Iris pigment epithelial cell (primary cell): ENCODE results near the gene GLYAT.
"Not testable (repeated sequence)": the region's sequence is repeated elsewhere in the genome, so short reads cannot be mapped to it uniquely, and the experiment has no call there.

Source experiments
- DNase-seq: peaks from one replicate; pipeline ENCODE4 v3.0.0-alpha.2; 2011; ENCODE audit warnings: low read depth

The GLYAT gene

DNA sequence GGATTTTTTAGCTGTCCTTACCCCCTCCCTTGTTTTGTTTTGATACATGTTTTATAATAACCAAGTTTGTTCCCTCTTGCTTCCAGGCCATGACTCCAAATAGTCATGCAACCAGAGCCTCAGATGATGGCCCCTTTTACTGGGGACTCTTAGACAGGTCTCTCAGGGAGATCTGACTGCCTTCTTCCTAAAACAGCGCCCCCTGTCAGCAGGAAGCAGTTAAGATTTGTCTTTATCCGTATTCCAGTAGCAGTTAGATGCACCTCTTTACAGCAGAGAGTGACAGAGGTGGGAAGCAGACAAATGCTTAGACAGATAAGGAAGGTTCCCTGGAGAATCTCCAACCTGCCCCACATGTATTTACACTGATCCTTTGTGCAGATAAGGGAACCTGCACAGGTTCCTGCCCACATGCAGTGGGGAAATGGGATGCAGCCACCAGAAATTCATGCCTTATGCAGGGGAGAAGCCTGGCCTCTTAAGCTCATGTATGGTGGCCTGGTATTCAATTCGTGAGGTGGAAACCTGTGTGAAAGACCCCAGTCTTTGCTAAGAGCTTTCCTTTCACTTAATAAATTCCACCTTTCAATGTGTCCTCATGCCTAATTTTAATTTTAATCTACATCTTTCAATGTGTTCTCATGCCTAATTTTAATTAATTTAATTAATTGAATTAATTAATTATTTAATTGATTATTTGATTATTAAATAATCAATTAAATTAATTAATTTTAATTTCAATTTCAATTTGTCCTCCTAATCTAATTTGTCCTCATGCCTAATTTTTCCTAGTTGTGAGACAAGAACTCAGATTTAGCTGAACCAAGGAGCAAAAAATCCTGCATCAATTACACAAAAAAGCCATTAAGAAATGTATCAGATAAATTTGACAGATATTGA is 11.5 kb upstream of the GLYAT start:
- no peak for DNase-seq

DNA sequence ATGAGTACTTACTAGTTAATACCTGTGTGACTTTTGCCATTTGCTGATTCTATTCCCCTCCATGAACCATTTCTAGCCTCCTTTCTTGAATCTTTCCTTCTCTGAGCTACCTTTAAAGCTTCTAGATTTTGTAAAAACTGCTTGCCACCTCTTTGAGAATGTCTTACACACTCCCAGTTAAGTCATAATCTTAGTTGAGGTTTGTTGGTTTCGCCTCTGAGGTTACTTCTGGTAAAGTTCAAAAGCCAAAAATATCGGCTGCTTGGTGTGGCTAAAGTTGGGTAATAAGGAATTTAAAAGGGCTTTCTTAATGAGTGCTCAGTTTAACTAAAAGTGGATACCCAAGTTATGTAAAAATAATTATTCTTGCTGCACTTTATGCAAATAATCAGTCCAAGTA is 10.4 kb upstream of the GLYAT start:
- DNase-seq: no peak

DNA sequence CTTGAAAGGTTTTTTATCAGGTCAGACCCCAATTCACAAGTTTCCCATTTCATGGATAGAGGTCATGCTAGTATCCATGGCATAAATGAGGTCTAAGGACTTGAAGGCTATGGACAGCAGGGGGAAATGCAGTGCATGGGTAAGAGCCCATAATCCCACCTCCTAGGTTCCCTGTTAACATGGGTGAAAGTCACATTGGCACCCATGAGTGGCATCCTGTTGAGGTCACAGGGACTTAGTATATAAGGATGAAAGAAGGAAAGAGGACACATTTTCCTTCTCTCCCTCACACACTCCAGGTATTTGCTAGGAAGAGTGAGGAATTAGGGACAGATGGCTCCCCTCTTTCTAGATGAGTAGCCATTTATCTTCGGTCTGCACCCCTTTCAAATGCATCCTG is 9.4 kb upstream of the GLYAT start:
- no peak for DNase-seq

DNA sequence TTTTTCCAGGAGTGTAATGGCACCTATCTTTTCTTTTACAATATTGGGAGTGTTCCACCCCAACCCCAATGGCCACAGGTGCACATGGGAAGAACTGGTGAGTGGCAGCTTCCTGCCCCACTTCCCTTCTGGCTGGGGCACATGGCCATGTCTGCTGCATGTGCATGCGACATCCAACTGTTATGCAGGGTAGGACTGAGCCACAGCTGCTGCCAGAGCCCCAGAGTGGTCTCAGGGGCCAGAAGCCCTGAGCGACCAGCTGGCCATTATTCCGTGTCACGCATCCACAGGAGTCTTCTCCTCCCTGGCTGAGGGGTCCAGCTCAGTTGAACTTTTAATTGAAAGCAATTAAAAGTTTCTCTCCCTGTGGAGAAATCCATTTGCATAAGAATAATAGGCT is 8.7 kb upstream of the GLYAT start:
- DNase-seq: no peak

DNA sequence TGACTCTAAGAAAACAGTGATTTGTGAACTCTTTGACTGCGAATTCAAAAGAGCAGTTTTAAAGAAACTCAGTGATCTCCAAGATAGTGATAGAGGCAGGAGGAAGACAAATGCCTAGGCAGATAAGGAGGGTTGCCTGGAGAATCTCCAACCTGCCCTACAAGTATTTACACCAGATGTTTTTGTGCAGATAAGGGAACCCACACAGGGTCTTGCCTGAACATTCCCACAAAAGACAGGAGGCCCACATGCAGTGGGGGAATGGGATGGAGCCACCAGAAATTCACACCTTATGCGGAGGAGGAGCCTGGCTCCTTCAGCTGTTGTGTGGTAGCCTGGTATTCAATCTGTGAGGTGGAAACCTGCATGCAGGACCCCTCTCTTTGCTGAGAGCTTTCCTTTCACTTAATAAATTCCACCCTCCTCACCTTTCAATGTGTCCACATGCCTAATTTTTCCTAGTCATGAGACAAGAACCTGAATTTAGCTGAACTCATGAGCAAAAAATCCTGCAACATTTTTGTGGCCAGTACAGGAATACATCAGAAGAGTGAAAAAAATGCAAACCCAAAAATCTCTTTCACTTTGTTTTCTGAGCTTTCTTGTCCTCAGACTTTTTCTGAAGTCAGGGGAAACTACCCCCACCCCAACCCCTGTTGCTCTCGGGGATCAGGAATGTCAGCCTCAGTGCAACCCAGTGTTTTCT is 8.1 kb upstream of the GLYAT start:
- peak; percentile 1 for DNase-seq

DNA sequence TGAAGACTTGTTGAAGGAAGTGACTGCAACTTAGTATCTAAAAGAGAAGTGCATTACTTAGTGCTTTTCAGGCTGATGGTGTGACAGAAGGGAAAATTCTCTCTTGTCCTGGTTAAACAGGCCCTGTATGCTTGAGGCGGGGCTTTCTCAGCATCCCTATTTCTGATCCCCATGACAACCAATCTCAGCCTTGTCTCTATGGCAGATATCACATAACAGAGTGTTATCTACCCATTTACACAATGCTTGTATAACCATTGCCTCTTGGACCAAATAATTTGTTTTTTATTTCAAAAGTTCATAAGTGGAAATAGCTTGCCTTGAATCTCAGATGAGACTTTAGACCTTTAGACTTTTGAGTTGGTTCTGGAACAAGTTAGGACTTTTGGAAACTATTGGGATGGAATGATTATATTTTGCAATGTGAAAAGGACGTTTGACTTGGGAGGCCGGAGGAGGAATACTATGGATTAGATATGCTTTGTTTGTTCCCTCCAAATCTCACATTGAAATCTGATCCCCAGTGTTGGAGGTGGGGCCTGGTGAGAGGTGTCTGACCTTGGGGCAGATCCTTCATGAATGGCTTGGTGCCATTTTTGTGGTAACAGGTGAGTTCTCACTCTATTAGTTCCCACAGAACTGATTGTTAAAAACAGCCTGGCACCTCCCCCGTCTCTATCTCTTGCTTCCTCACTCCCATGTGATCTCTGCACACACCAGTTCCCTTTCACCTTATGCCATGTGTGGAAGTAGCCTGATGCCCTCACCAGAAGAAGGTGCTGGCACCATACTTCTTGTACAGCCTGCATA is 3.1 kb upstream of the GLYAT start:
- DNase-seq: no peak

DNA sequence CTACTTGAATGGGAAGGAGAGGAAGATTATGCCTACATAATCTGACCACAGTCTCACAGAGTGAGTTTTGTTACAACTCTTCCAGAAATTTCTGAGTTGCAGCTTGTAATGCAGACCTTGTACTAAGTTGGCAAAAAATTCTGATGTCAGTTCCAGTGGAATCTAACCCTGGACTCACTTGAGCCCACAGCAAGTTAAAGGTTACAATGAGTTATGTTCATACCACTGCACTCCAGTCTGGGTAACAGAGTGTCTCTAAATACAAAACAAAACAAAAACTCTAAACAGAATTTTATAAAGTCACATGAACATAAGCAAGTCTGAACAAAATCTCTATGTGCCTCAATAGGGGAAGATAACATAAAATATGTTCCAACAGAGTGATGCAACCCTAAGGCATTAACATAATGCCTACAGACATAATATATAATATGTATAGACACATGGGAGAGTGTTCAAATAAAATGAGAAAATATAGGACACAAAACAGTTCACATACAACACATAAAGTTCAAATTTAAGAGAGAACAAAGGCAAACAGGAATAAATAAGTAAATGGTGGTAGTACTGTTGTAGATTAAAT is 1.1 kb downstream of the GLYAT start:
- no peak for DNase-seq

DNA sequence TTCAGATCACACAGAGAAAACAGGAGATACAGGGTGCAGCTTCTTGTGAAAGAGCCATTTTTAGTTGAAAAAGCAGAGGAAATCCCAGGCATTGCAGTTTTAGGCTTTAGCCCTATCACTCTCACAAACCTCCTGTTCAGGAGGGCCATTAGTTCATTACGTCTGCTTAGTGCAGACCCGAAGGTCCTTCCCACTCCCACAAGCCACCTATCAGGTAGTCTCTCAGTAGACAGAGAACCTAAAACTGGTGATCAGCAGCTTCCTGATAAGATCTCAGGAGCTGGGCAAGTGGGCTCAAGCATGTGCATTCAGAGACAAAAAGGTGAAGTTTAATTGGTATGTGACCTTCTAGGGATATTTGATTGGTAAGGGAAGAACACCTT is 4.3 kb downstream of the GLYAT start:
- DNase-seq: no peak

DNA sequence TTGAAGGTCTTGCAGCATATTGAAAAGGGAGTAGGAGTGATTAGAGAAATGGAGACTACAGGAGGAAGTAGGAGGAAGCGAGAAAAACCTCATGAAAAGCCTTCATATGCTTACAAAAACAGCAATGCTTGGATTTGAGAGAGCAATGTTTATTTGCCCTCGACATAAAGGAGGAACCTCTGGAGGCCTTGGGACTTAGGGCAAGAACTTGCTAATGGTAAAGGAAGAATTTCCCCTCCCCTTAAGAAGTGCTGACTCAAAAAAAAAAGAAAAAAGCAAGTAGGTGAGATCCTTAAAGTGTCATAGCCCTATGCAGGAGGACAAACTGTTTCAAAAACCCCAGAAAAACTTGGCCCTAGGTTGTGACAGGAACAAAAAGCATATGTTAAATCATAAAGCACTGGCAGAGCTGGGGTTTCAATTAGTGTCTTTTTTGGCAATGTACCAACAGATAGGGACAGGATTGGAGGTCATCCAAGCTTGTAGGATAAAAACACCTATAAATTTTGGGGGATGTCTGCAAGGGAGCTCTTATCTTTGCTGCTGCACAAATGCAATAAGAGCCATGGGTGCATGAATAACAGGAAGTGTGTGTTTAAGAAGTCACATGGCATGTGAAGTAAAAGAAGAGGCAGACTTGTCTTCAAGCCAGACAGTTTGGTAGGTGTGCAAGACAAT is 4.9 kb downstream of the GLYAT start:
- DNase-seq: no peak

DNA sequence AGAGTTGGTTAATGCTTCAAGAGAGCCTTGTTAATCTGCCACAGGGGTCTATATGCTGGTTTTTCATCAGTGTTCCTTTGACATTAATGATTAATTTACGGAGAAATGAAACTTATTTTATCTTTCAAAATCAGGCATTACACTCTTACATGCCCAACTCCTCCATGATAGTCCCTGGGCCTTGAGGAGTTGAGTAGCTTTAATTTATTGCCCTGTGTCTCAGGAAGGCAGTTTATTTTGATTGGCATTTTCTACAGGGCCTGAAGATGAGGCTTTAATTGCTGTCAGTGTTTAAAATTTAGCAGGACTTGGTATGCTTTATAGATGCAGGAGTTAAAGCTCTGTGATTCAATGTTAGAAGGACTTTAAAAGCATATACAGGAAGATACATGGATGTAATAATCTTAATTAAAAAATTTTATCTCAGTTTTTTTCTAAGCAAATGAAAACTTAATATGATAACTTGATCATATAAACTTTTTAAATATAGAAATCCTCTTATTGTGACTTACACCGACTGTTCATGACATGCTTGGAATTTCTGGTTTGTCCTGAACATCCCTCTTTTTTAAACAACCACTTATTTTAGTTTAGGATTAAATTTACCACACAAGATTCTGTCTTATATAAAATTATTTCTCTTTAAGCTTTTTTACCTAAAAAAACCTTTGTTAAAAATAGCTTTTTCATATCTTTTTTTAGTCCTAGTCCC is 12.2 kb downstream of the GLYAT start:
- no peak for DNase-seq

DNA sequence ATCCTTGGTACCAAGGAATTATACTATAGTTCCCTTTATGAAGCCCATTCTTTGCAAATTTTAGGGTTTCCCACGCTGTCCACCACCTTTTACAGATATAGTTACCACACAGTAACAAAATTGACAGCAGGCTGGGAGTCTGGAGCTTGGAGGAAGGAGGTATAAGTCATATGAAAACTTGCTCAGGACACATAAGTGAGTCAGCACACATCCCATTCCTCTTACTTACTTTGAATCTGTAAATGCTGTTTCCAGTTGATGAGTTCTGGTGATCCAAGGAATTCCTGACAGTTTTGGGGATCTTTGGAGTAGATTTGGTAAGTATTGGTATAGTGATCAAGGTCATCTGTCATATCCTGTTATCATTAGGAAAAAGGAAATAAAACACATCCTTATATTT is 19.2 kb downstream of the GLYAT start:
- DNase-seq: no peak

DNA sequence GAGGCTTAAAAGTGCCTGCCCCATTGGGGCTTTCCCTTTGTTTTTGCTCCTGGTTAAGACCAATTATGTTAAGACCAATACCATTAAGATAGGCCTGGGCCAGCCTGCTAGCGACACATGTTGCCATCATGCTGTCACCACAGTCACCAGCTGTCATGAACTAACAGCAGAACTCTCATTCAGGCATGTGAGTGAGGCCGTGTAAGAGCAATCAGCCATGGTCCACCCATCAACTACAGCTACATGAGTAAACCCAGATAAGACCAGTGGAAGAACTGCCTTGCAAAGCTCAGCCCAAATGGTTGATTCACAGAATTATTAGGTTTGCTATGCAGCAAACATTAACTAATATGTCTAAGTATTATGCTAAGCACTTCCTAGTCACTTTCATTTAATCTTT is 19.9 kb downstream of the GLYAT start:
- no peak for DNase-seq

DNA sequence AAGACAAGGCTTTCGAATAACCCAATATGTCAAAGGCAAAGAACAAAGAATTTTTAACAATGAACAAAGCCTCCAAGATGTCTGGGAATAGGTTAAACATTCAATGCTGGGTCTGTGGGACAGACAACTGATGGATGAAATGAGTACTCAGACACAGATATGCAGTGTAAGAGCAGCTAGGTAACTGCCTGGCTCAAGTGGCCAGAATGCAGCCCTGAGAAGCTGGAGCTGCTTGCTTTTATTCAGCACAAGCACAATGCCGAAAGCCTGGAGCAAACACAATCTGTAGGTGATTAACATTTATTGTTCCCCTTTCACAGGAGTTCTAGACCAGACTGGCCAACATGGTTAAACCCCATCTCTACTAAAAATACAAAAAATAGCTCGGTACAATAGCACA is 24.0 kb downstream of the GLYAT start:
- no peak for DNase-seq

DNA sequence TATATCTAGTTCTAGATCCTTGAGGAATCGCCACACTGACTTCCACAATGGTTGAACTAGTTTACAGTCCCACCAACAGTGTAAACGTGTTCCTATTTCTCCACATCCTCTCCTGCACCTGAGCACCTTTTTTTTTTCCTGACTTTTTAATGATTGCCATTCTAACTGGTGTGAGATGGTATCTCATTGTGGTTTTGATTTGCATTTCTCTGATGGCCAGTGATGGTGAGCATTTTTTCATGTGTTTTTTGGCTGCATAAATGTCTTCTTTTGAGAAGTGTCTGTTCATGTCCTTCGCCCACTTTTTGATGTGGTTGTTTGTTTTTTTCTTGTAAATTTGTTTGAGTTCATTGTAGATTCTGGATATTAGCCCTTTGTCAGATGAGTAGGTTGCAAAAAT is 34.9 kb downstream of the GLYAT start:
- not testable (repeated sequence) for DNase-seq

DNA sequence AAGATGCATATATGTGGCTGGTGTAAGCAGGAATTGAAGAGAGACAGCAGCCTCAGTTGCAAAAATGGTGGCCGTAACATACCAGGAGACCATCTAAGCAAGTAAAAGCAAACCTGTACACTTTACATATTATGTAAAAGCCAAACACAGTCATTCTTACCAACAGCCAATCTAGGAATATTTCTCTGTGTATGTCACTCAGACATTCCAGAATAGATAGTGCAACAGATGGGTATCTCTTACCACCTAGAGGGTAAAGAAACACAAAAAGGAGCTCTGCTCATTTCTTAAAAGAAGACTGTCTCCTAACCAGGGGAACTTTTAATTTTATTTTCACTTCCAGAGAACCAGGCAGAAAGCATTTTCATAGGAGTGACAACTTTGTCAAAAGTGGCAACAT is 38.7 kb downstream of the GLYAT start:
- no peak for DNase-seq

DNA sequence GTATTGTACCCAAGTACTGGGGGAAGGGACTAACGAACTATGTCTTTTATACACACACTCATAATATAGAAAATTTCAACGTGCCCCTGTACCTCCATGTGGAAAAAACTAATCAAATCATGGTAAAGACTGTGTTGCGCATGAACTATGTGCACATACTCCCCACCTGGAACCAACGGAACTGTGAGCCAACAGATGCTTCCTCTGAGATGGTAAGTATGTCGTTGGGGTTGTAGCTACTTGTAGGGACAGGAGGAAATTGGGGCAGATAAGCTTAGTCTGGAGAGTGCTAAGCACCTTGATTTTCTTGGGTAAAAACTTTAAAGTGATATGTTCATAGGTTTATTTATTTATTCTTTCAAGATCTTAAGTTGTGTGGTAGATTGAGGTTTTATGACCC is 40.1 kb downstream of the GLYAT start:
- DNase-seq: no peak

DNA sequence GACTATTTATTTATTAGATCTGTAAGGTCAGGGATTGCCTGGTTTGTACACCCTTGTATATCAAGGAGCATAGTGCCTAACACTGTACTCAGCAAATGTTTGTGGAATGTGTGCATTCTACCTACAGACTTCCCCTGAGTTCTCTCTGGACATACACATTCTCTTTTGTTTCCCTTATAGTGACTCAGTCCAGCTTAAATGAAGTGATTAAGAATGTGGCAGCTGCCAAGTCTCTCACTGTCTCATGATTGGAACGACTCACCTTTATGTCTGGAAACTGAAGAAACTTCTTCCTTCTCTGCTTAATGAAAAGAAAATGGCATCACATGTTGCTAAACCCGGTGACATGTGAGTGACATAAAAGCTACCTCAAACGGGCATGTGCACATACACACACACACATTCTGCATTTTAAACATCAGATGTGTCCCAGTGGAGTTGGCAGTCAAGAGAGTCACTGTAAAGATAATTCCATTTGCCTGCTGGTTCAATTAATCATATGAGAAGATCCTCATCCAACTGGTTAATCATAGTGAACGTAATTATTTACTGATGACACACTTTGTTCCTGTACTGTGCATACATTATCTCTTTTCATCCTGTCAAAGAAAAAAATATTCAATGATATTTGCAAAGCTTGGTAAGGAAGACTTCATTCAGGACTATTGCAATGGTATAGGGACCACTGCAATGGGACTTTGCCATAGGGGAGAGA is 42.8 kb downstream of the GLYAT start:
- peak; percentile 12 for DNase-seq

DNA sequence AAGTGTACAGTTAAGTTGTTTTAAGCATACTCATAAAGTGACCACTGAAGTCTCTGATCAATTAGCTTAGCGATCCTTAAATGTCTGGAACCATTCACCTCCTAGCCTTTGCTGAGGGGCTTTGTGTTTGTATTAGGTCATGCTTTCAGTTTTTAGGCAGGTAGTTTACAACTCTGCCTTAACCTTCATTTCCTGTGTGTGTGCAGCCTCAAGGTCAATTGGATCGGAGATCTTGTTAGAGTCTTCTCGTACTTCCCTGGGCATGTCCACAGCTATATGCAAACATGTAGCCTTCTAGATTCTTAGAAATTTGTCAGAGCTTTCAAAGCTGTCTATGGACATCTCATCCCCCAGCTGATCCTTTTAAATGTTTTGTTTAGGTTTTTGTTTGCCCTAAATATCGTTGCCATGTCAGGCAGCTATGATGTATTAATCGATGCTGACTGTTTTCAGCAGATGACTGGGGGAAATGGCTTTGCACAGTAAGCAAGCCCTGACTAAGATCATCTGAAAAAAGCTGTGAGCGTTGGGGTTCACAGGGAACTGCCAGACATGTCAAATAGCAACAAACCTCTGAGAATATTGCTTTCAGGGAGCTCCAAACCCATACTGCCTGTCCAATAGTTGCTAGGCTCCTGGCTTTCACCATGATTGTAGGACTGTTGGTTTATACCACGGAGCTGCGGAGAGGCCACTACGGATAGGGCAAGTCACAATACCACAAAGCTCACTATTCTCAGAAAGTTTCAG is 45.6 kb downstream of the GLYAT start:
- DNase-seq: no peak

DNA sequence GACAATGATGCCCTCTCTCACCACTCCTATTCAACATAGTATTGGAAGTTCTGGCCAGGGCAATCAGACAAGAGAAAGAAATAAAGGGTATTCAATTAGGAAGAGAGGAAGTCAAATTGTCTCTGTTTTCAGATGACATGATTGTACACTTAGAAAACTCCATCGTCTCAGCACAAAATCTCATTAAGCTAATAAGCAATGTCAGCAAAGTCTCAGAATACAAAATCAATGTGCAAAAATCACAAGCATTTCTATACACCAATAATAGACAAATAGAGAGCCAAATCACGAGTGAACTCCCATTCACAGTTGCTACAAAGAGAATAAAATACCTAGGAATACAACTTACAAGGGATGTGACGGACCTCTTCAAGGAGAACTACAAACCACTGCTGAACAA is 49.1 kb downstream of the GLYAT start:
- DNase-seq: not testable (repeated sequence)

DNA sequence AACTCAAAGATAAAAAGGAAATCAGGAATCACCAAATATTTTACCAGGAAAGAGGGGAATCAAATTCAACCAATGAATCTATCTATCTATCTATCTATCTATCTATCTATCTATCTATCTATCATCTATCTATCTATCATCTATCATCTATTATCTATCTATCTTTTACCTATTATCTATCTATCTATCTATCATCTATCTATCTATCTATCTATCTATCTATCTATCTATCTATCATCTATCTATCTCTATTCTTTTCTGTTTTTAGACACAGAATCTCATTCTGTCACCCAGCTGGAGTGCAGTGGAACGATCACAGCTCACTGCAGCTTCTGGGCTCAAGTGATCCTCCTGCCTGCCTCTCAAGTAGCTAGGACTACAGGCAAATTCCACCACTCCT is 54.2 kb downstream of the GLYAT start:
- not testable (repeated sequence) for DNase-seq
